H1 (cell line): Measurements from ENCODE around the gene IL36B. TPM values are rescaled to one million over a fixed set of nuclear protein-coding genes. Genes with fewer than 3 reads are reported as not detected.

ENCODE experiments used
- ATF2 ChIP-seq: IDR thresholded peaks from 2 replicates; pipeline ENCODE4 v1.6.1; 2012; ENCODE audit warnings: low read length, inconsistent platforms
- E2F6 ChIP-seq: IDR thresholded peaks from 2 replicates; pipeline ENCODE4 v1.6.1; 2012; ENCODE audit warnings: inconsistent platforms
- HDAC2 ChIP-seq, 2 experiments: fragments of 300-600 bp in 1 of 2; sonication (generic) in 1 of 2; IDR thresholded peaks; 2 replicates each; pipeline ENCODE4 v1.6.1; 2011 to 2012; ENCODE audit warnings: low read depth in 2 of 2, low read length in 2 of 2, mild to moderate bottlenecking in 2 of 2, moderate library complexity in 2 of 2, borderline replicate concordance in 1 of 2, inconsistent platforms in 1 of 2
- POLR2A ChIP-seq, 2 experiments: IDR thresholded peaks; 1 replicate in 1 of 2; 2 replicates in 1 of 2; pipeline ENCODE4 v1.6.1; 2011; ENCODE audit warnings: low read depth in 2 of 2, low read length in 2 of 2, mild to moderate bottlenecking in 2 of 2; ENCODE audit errors: control extremely low read depth in 1 of 2
- SAP30 ChIP-seq: fragments of 300-600 bp; sonication (generic); IDR thresholded peaks from 2 replicates; pipeline ENCODE4 v1.7.1; 2012; ENCODE audit warnings: low read length, moderate library complexity, mild to moderate bottlenecking, inconsistent platforms; ENCODE audit not compliant: insufficient read depth, insufficient replicate concordance
- SP2 ChIP-seq: IDR thresholded peaks from 2 replicates; pipeline ENCODE4 v1.6.1; 2012; ENCODE audit warnings: mild to moderate bottlenecking, low read length, inconsistent platforms
- polyA plus RNA-seq, 7 experiments: library from polyadenylated mRNA; depleted of rRNA in 3 of 7; stranded (reverse) in 5 of 7; unstranded in 2 of 7; fragments of >200 nt in 5 of 7; fragments of 200-250 nt in 2 of 7; gene quantifications; 1 replicate in 5 of 7; 2 replicates in 1 of 7; 4 replicates in 1 of 7; pipeline versions ENCODE4 v1.2.1 to v1.2.3, GENCODE V29; 2011 to 2013; ENCODE audit warnings: missing spikeins in 2 of 7, mixed read lengths in 2 of 7
- total RNA-seq: library from RNA; stranded (reverse); fragmentation: NEBNext Ultra II Directional; extraction: Animal tissue kit (Norgen Biotek cat#: 25700); gene quantifications from 2 replicates; pipeline ENCODE4 v1.2.1, GENCODE V29; 2021
- TF ChIP-seq, protein P1 (sequence below): fragments of 300-600 bp; sonication (generic); IDR thresholded peaks from 2 replicates; pipeline ENCODE4 v1.7.1; 2012; ENCODE audit warnings: low read length, moderate library complexity, mild to moderate bottlenecking, inconsistent platforms; ENCODE audit not compliant: insufficient replicate concordance

IL36B gene
- total and polyA plus RNA-seq, 2 of the 8 experiments (the other 6 are each of a cell fraction or from before 2014, with no cell fraction given) = not detected

- TF ChIP-seq, protein P1, sequence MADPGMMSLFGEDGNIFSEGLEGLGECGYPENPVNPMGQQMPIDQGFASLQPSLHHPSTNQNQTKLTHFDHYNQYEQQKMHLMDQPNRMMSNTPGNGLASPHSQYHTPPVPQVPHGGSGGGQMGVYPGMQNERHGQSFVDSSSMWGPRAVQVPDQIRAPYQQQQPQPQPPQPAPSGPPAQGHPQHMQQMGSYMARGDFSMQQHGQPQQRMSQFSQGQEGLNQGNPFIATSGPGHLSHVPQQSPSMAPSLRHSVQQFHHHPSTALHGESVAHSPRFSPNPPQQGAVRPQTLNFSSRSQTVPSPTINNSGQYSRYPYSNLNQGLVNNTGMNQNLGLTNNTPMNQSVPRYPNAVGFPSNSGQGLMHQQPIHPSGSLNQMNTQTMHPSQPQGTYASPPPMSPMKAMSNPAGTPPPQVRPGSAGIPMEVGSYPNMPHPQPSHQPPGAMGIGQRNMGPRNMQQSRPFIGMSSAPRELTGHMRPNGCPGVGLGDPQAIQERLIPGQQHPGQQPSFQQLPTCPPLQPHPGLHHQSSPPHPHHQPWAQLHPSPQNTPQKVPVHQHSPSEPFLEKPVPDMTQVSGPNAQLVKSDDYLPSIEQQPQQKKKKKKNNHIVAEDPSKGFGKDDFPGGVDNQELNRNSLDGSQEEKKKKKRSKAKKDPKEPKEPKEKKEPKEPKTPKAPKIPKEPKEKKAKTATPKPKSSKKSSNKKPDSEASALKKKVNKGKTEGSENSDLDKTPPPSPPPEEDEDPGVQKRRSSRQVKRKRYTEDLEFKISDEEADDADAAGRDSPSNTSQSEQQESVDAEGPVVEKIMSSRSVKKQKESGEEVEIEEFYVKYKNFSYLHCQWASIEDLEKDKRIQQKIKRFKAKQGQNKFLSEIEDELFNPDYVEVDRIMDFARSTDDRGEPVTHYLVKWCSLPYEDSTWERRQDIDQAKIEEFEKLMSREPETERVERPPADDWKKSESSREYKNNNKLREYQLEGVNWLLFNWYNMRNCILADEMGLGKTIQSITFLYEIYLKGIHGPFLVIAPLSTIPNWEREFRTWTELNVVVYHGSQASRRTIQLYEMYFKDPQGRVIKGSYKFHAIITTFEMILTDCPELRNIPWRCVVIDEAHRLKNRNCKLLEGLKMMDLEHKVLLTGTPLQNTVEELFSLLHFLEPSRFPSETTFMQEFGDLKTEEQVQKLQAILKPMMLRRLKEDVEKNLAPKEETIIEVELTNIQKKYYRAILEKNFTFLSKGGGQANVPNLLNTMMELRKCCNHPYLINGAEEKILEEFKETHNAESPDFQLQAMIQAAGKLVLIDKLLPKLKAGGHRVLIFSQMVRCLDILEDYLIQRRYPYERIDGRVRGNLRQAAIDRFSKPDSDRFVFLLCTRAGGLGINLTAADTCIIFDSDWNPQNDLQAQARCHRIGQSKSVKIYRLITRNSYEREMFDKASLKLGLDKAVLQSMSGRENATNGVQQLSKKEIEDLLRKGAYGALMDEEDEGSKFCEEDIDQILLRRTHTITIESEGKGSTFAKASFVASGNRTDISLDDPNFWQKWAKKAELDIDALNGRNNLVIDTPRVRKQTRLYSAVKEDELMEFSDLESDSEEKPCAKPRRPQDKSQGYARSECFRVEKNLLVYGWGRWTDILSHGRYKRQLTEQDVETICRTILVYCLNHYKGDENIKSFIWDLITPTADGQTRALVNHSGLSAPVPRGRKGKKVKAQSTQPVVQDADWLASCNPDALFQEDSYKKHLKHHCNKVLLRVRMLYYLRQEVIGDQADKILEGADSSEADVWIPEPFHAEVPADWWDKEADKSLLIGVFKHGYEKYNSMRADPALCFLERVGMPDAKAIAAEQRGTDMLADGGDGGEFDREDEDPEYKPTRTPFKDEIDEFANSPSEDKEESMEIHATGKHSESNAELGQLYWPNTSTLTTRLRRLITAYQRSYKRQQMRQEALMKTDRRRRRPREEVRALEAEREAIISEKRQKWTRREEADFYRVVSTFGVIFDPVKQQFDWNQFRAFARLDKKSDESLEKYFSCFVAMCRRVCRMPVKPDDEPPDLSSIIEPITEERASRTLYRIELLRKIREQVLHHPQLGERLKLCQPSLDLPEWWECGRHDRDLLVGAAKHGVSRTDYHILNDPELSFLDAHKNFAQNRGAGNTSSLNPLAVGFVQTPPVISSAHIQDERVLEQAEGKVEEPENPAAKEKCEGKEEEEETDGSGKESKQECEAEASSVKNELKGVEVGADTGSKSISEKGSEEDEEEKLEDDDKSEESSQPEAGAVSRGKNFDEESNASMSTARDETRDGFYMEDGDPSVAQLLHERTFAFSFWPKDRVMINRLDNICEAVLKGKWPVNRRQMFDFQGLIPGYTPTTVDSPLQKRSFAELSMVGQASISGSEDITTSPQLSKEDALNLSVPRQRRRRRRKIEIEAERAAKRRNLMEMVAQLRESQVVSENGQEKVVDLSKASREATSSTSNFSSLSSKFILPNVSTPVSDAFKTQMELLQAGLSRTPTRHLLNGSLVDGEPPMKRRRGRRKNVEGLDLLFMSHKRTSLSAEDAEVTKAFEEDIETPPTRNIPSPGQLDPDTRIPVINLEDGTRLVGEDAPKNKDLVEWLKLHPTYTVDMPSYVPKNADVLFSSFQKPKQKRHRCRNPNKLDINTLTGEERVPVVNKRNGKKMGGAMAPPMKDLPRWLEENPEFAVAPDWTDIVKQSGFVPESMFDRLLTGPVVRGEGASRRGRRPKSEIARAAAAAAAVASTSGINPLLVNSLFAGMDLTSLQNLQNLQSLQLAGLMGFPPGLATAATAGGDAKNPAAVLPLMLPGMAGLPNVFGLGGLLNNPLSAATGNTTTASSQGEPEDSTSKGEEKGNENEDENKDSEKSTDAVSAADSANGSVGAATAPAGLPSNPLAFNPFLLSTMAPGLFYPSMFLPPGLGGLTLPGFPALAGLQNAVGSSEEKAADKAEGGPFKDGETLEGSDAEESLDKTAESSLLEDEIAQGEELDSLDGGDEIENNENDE = no peak
- TF ChIP-seq POLR2A (IDR thresholded peaks at IDR 0.05; ENCODE audit: control extremely low read depth in 1 of 2, low read depth in 2 of 2, low read length in 2 of 2) = no peak
- TF ChIP-seq SP2 = no peak
- no peak for TF ChIP-seq ATF2
- TF ChIP-seq HDAC2 (IDR thresholded peaks at IDR 0.05; ENCODE audit: borderline replicate concordance in 1 of 2, low read depth in 2 of 2, low read length in 2 of 2) = no peak
- no peak for TF ChIP-seq E2F6
- no peak for TF ChIP-seq SAP30
Observed at GRCh38 chr2:113078350-113078839, 25.7 kb upstream of the IL36B start (continued).
